Esophagus squamous epithelium (tissue), 5 donors: Measurements from ENCODE around the gene SH3D21. TPM values are rescaled to one million over a fixed set of nuclear protein-coding genes. Genes with fewer than 3 reads are reported as not detected.
A peak's percentile ranks its signal among the peaks of the same experiment; 100 is the strongest.

ENCODE experiments used
- DNase-seq: peaks from one replicate; lab custom pipeline; 2025; lab: John Stamatoyannopoulos, UW
- H3K27ac ChIP-seq, 4 donors: fragments of 200-600 bp; sonication (generic); one replicate each; pipeline ENCODE4 v1.5.1; 2016 to 2019; ENCODE audit warnings: mild to moderate bottlenecking in 1 of 4
- H3K27me3 ChIP-seq, 4 donors: fragments of 200-600 bp; sonication (generic); 1 replicate in 3 of 4; 2 replicates in 1 of 4; pipeline versions ENCODE4 v1.5.1 to v1.6.0; 2017 to 2021; ENCODE audit warnings: antibody characterized with exemption in 1 of 4
- H3K36me3 ChIP-seq, 3 donors: fragments of 200-600 bp; sonication (generic); one replicate each; pipeline ENCODE4 v1.5.1; 2016 to 2019
- H3K4me1 ChIP-seq, 3 donors: fragments of 200-600 bp; sonication (generic); one replicate each; pipeline ENCODE4 v1.5.1; 2017 to 2019
- H3K4me3 ChIP-seq, 4 donors: fragments of 200-600 bp; sonication (generic); 1 replicate in 3 of 4; 2 replicates in 1 of 4; pipeline ENCODE4 v1.5.1; 2016 to 2019; ENCODE audit warnings: mild to moderate bottlenecking in 2 of 4, moderate library complexity in 1 of 4
- H3K9me3 ChIP-seq, 3 donors: fragments of 200-600 bp; sonication (generic); one replicate each; pipeline ENCODE4 v1.5.1; 2016 to 2019
- POLR2A ChIP-seq, 4 donors: fragments of 450-650 bp; IDR thresholded peaks; one replicate each; pipeline ENCODE4 v1.6.1; 2017; ENCODE audit warnings: antibody characterized with exemption in 4 of 4, mild to moderate bottlenecking in 4 of 4, moderate library complexity in 3 of 4
- WGBS, 2 donors: methylation state at CpG; one replicate each; pipeline ENCODE4 v1.1.5; 2018; 5-methylcytosine and 5-hydroxymethylcytosine counted together
- intact Hi-C: fragments of 100-400 bp; cut with DNase I; formaldehyde crosslinking; loops from one replicate; pipeline ENCODE4 v1.15.0; 2022
- total RNA-seq, 4 donors: library from RNA; depleted of rRNA; stranded (reverse); fragments of >200 nt; gene quantifications; one replicate each; pipeline ENCODE4 v1.1.0, GENCODE V29; 2016
- TF ChIP-seq, protein P1 (sequence below), 6 experiments: fragments of 450-650 bp in 4 of 6; fragments of 200-600 bp in 2 of 6; sonication (generic) in 2 of 6; IDR thresholded peaks; one replicate each; pipeline ENCODE4 v1.5.1; 2016 to 2019; ENCODE audit warnings: antibody characterized with exemption in 6 of 6, mild to moderate bottlenecking in 4 of 6, moderate library complexity in 4 of 6
- donor health status: DM: yes; HTN: yes; CAD: no.

The SH3D21 gene
- total RNA-seq, 4 donors from 2014 or later: 2.8 to 9.7 (median 3.7) TPM

DNA sequence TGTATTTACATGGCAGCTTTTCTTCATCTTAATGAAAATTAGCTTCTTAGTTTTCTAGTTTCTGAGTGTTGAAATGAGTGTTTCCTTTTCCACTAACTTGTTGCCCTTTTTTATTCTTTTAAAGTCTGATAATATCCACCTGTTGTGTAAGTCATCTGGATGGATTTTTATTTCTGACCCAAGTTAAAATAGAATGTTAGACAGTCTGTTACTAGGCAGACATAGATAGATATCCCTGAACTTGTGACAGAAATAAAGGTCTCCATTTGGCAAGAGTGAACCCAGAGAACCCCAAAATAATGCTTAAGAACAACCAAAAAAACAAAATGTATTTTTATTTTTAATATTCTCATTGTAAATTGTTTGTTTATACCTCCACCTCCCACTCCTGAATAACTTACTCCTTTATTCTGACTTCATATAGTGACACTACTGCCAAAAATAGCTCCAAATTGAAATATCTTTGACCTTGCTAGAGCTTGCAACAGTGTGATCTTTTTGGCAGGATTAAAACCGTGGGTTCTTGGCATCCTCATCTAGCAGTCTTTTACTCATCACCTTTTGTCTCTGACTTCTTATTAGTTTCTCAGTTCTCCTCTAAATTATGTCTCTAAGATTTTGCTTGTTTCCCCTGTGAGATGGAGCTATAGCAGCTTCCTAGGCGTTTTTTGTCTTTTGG lies 26.9 kb upstream of the SH3D21 start:
- no peak for TF ChIP-seq POLR2A (IDR thresholded peaks at IDR 0.05)
- TF ChIP-seq, protein P1, sequence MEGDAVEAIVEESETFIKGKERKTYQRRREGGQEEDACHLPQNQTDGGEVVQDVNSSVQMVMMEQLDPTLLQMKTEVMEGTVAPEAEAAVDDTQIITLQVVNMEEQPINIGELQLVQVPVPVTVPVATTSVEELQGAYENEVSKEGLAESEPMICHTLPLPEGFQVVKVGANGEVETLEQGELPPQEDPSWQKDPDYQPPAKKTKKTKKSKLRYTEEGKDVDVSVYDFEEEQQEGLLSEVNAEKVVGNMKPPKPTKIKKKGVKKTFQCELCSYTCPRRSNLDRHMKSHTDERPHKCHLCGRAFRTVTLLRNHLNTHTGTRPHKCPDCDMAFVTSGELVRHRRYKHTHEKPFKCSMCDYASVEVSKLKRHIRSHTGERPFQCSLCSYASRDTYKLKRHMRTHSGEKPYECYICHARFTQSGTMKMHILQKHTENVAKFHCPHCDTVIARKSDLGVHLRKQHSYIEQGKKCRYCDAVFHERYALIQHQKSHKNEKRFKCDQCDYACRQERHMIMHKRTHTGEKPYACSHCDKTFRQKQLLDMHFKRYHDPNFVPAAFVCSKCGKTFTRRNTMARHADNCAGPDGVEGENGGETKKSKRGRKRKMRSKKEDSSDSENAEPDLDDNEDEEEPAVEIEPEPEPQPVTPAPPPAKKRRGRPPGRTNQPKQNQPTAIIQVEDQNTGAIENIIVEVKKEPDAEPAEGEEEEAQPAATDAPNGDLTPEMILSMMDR (IDR thresholded peaks at IDR 0.05): no peak
- no peaks in the 10 kb centered on the region for H3K9me3 ChIP-seq
- H3K36me3 ChIP-seq: peaks cover 0 to 48% (median 0%) of the 10 kb centered on the region in 3 donors
- no peaks in the 10 kb centered on the region for H3K27me3 ChIP-seq
- H3K4me3 ChIP-seq: no peak overlapping the region
- WGBS, 2 donors: 30 to 32% methylated on average over 2 of the region's 2 CpGs
- peak overlapping the region in 1 of 4 donors; percentile 33 for H3K27ac ChIP-seq
- H3K4me1 ChIP-seq: peaks cover 11 to 61% (median 12%) of the 10 kb centered on the region in 3 donors
- DNase-seq: no peak
- intact Hi-C loops: loop anchor here (10.0 kb wide), 1 partner anchor 74 kb away; no protein-coding TSS in a partner anchor

DNA sequence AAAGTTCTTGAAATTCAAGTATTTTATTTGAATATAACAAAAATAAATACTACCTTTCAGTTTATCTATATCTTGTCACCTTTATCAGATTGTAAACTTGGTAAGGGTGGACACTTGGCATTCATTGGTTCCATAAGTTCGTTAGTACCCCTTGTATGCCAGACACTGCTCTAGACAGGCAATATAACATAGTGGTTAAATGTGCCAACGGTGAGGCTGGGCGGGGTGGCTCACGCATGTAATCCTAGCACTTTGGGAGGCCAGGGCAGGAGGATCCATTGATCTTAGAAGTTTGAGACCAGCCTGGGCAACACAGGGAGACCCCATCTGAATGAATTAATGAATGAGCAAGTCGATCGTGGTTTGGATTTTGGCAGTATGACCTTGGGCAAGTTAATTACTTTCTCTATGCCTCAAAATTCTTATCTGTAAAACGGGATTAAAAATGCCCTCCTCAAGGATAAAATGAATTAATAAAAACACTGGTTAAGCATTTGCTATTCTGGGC lies 26.3 kb upstream of the SH3D21 start:
- 78 to 88% methylated on average over 6 to 7 of the region's 7 CpGs for WGBS, 2 donors
- DNase-seq: no peak
- no peaks in the 10 kb centered on the region for H3K27me3 ChIP-seq
- peak overlapping the region in 1 of 4 donors; percentile 33 for H3K27ac ChIP-seq
- H3K36me3 ChIP-seq: peaks cover 0 to 51% (median 0%) of the 10 kb centered on the region in 3 donors
- intact Hi-C loops: loop anchor here (10.0 kb wide), 2 partner anchors 75 to 165 kb away; no protein-coding TSS in a partner anchor
- TF ChIP-seq, protein P1 (IDR thresholded peaks at IDR 0.05): no peak
- TF ChIP-seq POLR2A (IDR thresholded peaks at IDR 0.05): no peak
- peaks cover 11 to 67% (median 12%) of the 10 kb centered on the region in 3 donors for H3K4me1 ChIP-seq
- no peak overlapping the region for H3K4me3 ChIP-seq
- no peaks in the 10 kb centered on the region for H3K9me3 ChIP-seq

DNA sequence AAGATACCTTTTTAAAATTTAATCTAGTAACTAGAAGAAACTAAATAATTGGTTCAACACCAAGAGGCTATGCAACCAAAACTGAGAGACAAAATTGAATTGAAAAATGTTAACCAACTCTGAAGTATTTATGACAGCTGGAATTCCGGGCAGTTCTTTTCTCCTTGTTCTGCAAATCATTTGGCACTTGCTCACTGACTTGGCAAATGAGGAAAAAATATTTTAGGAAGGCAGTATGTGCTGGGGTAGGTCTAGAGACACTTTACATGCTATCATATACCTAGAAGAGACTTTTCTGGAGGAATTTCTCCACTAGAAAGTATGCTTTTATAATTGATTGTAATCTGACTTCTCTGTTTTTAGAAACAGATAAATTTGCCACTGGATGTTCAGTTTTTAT lies 22.1 kb upstream of the SH3D21 start:
- H3K9me3 ChIP-seq: no peaks in the 10 kb centered on the region
- H3K27ac ChIP-seq: peak overlapping the region in 1 of 4 donors; percentile 31
- H3K27me3 ChIP-seq: no peaks in the 10 kb centered on the region
- TF ChIP-seq, protein P1 (IDR thresholded peaks at IDR 0.05): no peak
- no peak for TF ChIP-seq POLR2A (IDR thresholded peaks at IDR 0.05)
- 55 to 63% methylated on average over 1 of the region's 1 CpG for WGBS, 2 donors
- DNase-seq: no peak
- peaks cover 11 to 76% (median 22%) of the 10 kb centered on the region in 3 donors for H3K36me3 ChIP-seq
- intact Hi-C loops: loop anchor here (10.0 kb wide), 1 partner anchor 169 kb away; no protein-coding TSS in a partner anchor
- no peak overlapping the region for H3K4me3 ChIP-seq
- peaks cover 7 to 56% (median 8%) of the 10 kb centered on the region in 3 donors for H3K4me1 ChIP-seq

DNA sequence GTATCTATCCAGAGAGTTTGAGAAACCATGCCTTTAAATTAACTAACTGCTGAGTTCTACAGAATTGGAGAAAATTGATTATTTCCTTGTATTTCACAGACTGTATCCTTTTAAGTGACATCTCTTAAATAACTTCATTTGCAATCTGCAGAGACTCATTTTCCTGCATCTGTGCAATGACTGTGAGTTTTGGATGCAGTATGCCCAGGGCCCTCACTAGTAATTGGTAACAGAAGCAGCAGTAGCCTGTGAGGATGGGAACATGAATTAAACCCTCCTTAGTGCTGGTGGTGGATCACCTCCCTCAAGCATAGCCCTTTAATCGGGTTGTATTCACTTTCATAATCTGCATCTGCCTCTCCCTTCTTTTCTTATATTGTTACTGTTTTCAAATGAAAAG lies 21.7 kb upstream of the SH3D21 start:
- Histone ChIP-seq H3K4me1 (peaks cover 5 to 51% (median 8%) of the 10 kb centered on the region in 3 donors), H3K27ac (peak overlapping the region in 1 of 4 donors; percentile 31), H3K36me3 (peaks cover 16 to 81% (median 26%) of the 10 kb centered on the region in 3 donors), H3K4me3 (no peak overlapping the region), H3K27me3 (no peaks in the 10 kb centered on the region), H3K9me3 (no peaks in the 10 kb centered on the region)
- TF ChIP-seq, protein P1 (IDR thresholded peaks at IDR 0.05): no peak
- no peak for TF ChIP-seq POLR2A (IDR thresholded peaks at IDR 0.05)
- intact Hi-C loops: loop anchor here (10.0 kb wide), 1 partner anchor 170 kb away; no protein-coding TSS in a partner anchor
- 50 to 58% methylated on average over 1 of the region's 1 CpG for WGBS, 2 donors
- DNase-seq: no peak
